ENCODE data around the gene NFIA.

- TF ChIP-seq CTCF (IDR thresholded peaks at IDR 0.05), result no peak
- peak; percentile 9 for TF ChIP-seq POLR2A (IDR thresholded peaks at IDR 0.05)
These were observed 31.6 kb upstream of the NFIA start for GRCh38 chr1:61050541-61051442.

Measured in prostate gland (tissue), 2 donors.